Measurements from ENCODE around the gene F7. TPM values are rescaled to one million over a fixed set of nuclear protein-coding genes. Genes with fewer than 3 reads are reported as not detected.

Gene F7
- total RNA-seq, 1 experiment from 2014 or later = not detected

DNA sequence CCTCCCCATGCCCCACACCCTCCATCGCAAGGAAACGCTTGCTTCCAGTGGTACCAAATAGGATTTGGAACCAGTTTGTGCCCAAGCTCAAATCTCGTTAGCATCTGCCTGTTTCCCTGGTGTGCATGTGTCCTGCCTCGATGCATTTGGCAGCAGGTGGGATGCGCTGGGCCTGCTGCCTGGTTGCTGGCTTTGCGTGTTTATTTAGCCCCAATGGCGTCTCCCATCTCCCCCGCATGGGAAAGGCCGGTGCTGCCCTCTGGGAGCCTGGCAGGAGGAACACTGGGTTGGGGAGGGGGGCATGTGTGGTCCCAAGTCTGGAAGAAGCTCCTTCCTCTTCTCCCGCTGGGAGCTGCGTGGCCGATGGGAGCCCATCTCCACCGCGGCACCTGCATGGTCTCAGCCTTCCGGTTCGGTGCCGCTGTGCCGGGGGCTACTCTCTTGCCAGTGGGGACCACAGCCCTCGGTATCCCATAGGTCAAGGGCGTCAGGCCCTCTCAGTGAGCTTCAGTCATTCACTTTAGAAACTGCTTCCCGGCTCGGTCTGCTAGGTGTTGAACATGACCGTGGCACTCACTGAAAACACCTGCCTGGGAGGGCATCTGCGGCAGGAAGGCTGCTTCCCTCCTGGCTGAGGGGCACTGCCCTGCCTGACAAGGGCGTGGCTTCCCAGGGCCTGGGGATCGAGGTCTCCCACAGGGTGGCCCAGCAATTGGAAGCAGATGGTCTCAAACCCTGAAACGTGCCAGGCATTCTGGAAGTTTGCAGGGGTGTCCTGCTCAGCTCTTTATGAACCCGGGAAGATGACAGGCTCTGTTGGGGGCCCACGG lies 11.8 kb upstream of the F7 start:
- no peaks in the 10 kb centered on the region for H3K79me2 ChIP-seq (ENCODE audit: low read length)
- no TSS peak for BruUV-seq (replicated peaks)
- no peaks in the 10 kb centered on the region for H3K36me3 ChIP-seq (ENCODE audit: low read depth, low read length)
- ATAC-seq (no peak), DNase-seq (no peak)
- H4K20me1 ChIP-seq (ENCODE audit: low read length) = no peaks in the 10 kb centered on the region
- no peak overlapping the region for H3K27ac ChIP-seq (ENCODE audit: low read length)
- no peaks in the 10 kb centered on the region for H3K9me3 ChIP-seq (ENCODE audit: low read length)
- POLR2A ChIA-PET (ENCODE audit: unreplicated experiment) = no interaction called here
- TF ChIP-seq EZH2phosphoT487 (IDR thresholded peaks at IDR 0.05; ENCODE audit: borderline replicate concordance, low read length) (no peak), EZH2 (IDR thresholded peaks at IDR 0.05; ENCODE audit: low read length, unreplicated experiment) (no peak)
- TF ChIP-seq, protein P1, sequence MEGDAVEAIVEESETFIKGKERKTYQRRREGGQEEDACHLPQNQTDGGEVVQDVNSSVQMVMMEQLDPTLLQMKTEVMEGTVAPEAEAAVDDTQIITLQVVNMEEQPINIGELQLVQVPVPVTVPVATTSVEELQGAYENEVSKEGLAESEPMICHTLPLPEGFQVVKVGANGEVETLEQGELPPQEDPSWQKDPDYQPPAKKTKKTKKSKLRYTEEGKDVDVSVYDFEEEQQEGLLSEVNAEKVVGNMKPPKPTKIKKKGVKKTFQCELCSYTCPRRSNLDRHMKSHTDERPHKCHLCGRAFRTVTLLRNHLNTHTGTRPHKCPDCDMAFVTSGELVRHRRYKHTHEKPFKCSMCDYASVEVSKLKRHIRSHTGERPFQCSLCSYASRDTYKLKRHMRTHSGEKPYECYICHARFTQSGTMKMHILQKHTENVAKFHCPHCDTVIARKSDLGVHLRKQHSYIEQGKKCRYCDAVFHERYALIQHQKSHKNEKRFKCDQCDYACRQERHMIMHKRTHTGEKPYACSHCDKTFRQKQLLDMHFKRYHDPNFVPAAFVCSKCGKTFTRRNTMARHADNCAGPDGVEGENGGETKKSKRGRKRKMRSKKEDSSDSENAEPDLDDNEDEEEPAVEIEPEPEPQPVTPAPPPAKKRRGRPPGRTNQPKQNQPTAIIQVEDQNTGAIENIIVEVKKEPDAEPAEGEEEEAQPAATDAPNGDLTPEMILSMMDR (conservative IDR thresholded peaks at IDR 0.05; ENCODE audit: low read depth, low read length) = no peak
- H3K9me2 ChIP-seq (replicated peaks; ENCODE audit: low read length) = no peaks in the 10 kb centered on the region
- H3K4me2 ChIP-seq (ENCODE audit: low read length) = no peak overlapping the region
- H3K4me3 ChIP-seq (ENCODE audit: low read length) = no peak overlapping the region
- no peak overlapping the region for H3K9ac ChIP-seq (ENCODE audit: low read length)
- CTCF ChIA-PET = no interaction called here
- no peaks in the 10 kb centered on the region for H3F3A ChIP-seq (ENCODE audit: low read length, unreplicated experiment)
- no peak overlapping the region for H2AFZ ChIP-seq (ENCODE audit: low read length)
- H3K4me1 ChIP-seq (ENCODE audit: insufficient read depth, low read length) = no peaks in the 10 kb centered on the region
- intact Hi-C loops (cut with micrococcal nuclease) = no loop called here
- no peaks in the 10 kb centered on the region for H3K27me3 ChIP-seq (ENCODE audit: low read length)

DNA sequence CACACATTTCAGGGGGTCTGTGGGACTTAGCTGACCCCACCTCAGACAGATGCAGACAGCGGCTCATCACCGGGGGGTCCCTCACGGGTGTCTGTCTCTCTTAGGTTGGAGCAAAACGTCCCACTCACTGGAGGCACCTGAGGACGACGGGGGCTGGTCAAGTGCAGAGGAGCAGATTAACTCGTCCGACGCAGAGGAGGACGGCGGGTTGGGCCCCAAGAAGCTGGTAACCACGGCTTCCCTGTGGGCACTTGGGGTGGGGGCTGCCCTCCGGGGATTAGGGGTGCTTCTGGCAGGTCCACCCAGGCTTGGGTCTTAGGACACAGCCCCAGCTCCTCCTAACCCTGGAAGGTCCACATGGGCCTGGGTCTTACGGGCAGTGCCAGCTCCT lies 11.2 kb upstream of the F7 start:
- no peaks in the 10 kb centered on the region for H3K36me3 ChIP-seq (ENCODE audit: low read depth, low read length)
- H3K79me2 ChIP-seq (ENCODE audit: low read length) = no peaks in the 10 kb centered on the region
- no peak overlapping the region for H3K4me2 ChIP-seq (ENCODE audit: low read length)
- no TSS peak for BruUV-seq (replicated peaks)
- ATAC-seq (no peak), DNase-seq (no peak)
- no peak overlapping the region for H3K9ac ChIP-seq (ENCODE audit: low read length)
- TF ChIP-seq EZH2 (IDR thresholded peaks at IDR 0.05; ENCODE audit: low read length, unreplicated experiment) = no peak
- no peaks in the 10 kb centered on the region for H3K9me2 ChIP-seq (replicated peaks; ENCODE audit: low read length)
- H4K20me1 ChIP-seq (ENCODE audit: low read length) = no peaks in the 10 kb centered on the region
- H2AFZ ChIP-seq (ENCODE audit: low read length) = no peak overlapping the region
- intact Hi-C loops (cut with micrococcal nuclease) = no loop called here
- no peaks in the 10 kb centered on the region for H3K9me3 ChIP-seq (ENCODE audit: low read length)
- H3K4me1 ChIP-seq (ENCODE audit: insufficient read depth, low read length) = no peaks in the 10 kb centered on the region
- no peaks in the 10 kb centered on the region for H3K27me3 ChIP-seq (ENCODE audit: low read length)
- no peaks in the 10 kb centered on the region for H3F3A ChIP-seq (ENCODE audit: low read length, unreplicated experiment)
- POLR2A ChIA-PET (ENCODE audit: unreplicated experiment) = no interaction called here
- CTCF ChIA-PET = no interaction called here
- no peak overlapping the region for H3K27ac ChIP-seq (ENCODE audit: low read length)
- no peak overlapping the region for H3K4me3 ChIP-seq (ENCODE audit: low read length)

DNA sequence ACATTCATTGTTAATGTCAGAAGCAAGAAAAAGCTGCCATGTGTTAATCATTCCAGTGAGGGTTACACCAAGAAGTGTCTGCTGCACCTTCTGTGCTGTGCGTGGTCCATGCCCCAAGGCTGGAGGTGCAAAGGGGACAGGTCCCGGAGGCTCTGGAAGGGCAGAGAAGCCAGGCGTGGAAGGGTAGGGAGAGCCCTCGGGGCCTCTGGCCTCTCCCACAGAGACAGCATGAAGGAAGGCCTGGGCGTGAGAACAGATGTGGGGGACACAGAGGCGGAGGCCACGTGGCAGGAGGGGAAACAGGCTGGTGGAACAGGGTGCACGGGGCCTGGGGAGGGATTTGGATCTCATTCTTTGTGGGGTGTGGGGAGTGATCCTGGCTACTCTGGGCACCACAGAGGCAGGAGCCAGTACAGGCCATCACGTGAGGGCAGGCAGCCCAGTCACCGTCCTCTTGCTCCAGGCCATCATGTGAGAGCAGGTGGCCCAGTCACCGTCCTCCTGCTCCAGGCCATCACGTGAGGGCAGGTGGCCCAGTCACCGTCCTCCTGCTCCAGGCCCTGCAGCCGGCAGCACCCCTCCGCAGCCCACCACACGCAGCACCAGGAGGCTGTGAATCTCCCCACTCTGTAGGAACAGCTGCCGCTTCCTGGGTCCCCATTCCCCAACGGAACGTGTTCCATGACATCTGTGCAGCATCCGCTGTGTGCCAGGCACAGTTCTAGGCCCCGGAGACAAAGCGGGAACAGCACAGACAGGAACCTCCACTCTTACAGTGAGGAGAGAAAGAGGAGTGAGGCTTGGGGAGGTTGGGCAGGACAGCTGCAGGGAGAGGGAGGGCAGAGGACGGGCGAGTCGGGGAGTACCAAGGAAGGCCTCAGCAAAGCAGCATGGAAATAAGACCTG lies 10.2 kb upstream of the F7 start:
- no peak for DNase-seq
- Histone ChIP-seq H3K79me2 (ENCODE audit: low read length) (no peaks in the 10 kb centered on the region), H3K36me3 (ENCODE audit: low read depth, low read length) (no peaks in the 10 kb centered on the region), H3K9me3 (ENCODE audit: low read length) (no peaks in the 10 kb centered on the region), H3K4me3 (ENCODE audit: low read length) (no peak overlapping the region), H4K20me1 (ENCODE audit: low read length) (no peaks in the 10 kb centered on the region), H3K27me3 (ENCODE audit: low read length) (no peaks in the 10 kb centered on the region), H3K4me1 (ENCODE audit: insufficient read depth, low read length) (no peaks in the 10 kb centered on the region), H2AFZ (ENCODE audit: low read length) (no peak overlapping the region), H3K4me2 (ENCODE audit: low read length) (no peak overlapping the region), H3K27ac (ENCODE audit: low read length) (no peak overlapping the region), H3K9me2 (replicated peaks; ENCODE audit: low read length) (no peaks in the 10 kb centered on the region), H3F3A (ENCODE audit: low read length, unreplicated experiment) (no peaks in the 10 kb centered on the region), H3K9ac (ENCODE audit: low read length) (no peak overlapping the region)
- intact Hi-C loops (cut with micrococcal nuclease) = no loop called here
- TF ChIP-seq, protein P1 (conservative IDR thresholded peaks at IDR 0.05; ENCODE audit: low read depth, low read length) = no peak
- TF ChIP-seq EZH2 (IDR thresholded peaks at IDR 0.05; ENCODE audit: low read length, unreplicated experiment) = no peak
- no peak for TF ChIP-seq EZH2phosphoT487 (IDR thresholded peaks at IDR 0.05; ENCODE audit: borderline replicate concordance, low read length)
- no peak for ATAC-seq
- POLR2A ChIA-PET (ENCODE audit: unreplicated experiment) = no interaction called here
- BruUV-seq (replicated peaks) = no TSS peak
- CTCF ChIA-PET = no interaction called here

Data from PC-3 (cell line).